Testis (tissue), 3 donors: ENCODE measurements around the gene CYP2U1. TPM values are rescaled to one million over a fixed set of nuclear protein-coding genes. Genes with fewer than 3 reads are reported as not detected.

Experiments used
- DNase-seq: peaks from one replicate; pipeline ENCODE4 v3.0.0-alpha.2; 2019
- H3K27ac ChIP-seq, 2 donors: fragments of 200-600 bp; sonication (generic); one replicate each; pipeline ENCODE4 v1.5.1; 2019
- H3K27me3 ChIP-seq: fragments of 200-600 bp; sonication (generic); one replicate; pipeline ENCODE4 v1.5.1; 2019
- H3K36me3 ChIP-seq: fragments of 200-600 bp; sonication (generic); one replicate; pipeline ENCODE4 v1.5.1; 2017; ENCODE audit warnings: low read depth; ENCODE audit errors: missing control alignments
- H3K4me1 ChIP-seq: fragments of 200-600 bp; sonication (generic); one replicate; pipeline ENCODE4 v1.5.1; 2019
- H3K4me3 ChIP-seq, 2 donors: fragments of 200-600 bp; sonication (generic); one replicate each; pipeline ENCODE4 v1.5.1; 2017 to 2019
- H3K9me3 ChIP-seq: fragments of 200-600 bp; sonication (generic); one replicate; pipeline ENCODE4 v1.5.1; 2017
- CTCF ChIP-seq, 3 experiments: fragments of 450-650 bp in 2 of 3; fragments of 200-600 bp in 1 of 3; sonication (generic) in 1 of 3; IDR thresholded peaks; one replicate each; pipeline ENCODE4 v1.5.1; 2016 to 2019; ENCODE audit warnings: antibody characterized with exemption in 3 of 3, mild to moderate bottlenecking in 2 of 3, moderate library complexity in 1 of 3
- POLR2A ChIP-seq: fragments of 450-650 bp; IDR thresholded peaks from one replicate; pipeline ENCODE4 v1.6.1; 2017; ENCODE audit warnings: antibody characterized with exemption, mild to moderate bottlenecking, moderate library complexity
- WGBS, 2 donors: methylation state at CpG; one replicate each; pipeline ENCODE4 v1.1.5; 2018; 5-methylcytosine and 5-hydroxymethylcytosine counted together
- intact Hi-C: fragments of 100-400 bp; cut with DNase I; formaldehyde crosslinking; loops from one replicate; pipeline ENCODE4 v1.15.1; 2023; ENCODE audit warnings: low total_unique reads
- polyA plus RNA-seq: library from polyadenylated mRNA; stranded (reverse); fragments of 350-450 nt; fragmentation: Illumina TruSeq; extraction: RNeasy Lipid Tissue Mini Kit (QIAGEN cat#74804); gene quantifications from one replicate; pipeline ENCODE4 v1.2.3, GENCODE V29; 2014; ENCODE audit warnings: low read depth, low replicate concordance; ENCODE audit not compliant: insufficient read depth
- total RNA-seq, 2 donors: library from RNA; depleted of rRNA; stranded (reverse); fragments of >200 nt; gene quantifications; one replicate each; pipeline ENCODE4 v1.2.3, GENCODE V29; 2016

Gene CYP2U1
- total and polyA plus RNA-seq, 3 donors from 2014 or later: 6.9 to 8.5 (median 7.7) TPM

DNA sequence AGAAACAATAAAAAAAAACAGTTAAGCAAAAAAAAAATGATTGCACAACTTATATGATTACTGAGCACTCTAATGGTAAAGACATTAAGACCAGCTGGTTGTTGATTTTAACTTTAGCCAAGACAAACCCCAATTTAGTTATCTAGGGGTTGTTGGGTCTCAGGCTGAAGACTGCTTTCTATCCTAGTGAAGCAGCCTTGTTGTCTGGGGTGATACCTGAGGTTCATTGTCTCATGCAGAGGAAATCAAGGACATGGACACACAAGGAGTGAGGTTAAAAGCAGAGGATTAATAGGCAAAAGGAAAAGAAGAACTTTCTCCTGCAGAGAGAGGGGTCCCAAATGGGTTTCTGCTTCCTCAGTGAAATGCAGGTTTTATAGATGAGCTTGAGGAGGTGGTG lies 40.0 kb upstream of the CYP2U1 start:
- no peak overlapping the region for H3K4me3 ChIP-seq
- no peaks in the 10 kb centered on the region for H3K9me3 ChIP-seq
- intact Hi-C loops: no loop called here
- no peak for DNase-seq
- H3K27me3 ChIP-seq: no peaks in the 10 kb centered on the region
- no peaks in the 10 kb centered on the region for H3K4me1 ChIP-seq
- TF ChIP-seq CTCF (IDR thresholded peaks at IDR 0.05) (no peak), POLR2A (no peak)
- no peak overlapping the region for H3K27ac ChIP-seq
- H3K36me3 ChIP-seq: no peaks in the 10 kb centered on the region

DNA sequence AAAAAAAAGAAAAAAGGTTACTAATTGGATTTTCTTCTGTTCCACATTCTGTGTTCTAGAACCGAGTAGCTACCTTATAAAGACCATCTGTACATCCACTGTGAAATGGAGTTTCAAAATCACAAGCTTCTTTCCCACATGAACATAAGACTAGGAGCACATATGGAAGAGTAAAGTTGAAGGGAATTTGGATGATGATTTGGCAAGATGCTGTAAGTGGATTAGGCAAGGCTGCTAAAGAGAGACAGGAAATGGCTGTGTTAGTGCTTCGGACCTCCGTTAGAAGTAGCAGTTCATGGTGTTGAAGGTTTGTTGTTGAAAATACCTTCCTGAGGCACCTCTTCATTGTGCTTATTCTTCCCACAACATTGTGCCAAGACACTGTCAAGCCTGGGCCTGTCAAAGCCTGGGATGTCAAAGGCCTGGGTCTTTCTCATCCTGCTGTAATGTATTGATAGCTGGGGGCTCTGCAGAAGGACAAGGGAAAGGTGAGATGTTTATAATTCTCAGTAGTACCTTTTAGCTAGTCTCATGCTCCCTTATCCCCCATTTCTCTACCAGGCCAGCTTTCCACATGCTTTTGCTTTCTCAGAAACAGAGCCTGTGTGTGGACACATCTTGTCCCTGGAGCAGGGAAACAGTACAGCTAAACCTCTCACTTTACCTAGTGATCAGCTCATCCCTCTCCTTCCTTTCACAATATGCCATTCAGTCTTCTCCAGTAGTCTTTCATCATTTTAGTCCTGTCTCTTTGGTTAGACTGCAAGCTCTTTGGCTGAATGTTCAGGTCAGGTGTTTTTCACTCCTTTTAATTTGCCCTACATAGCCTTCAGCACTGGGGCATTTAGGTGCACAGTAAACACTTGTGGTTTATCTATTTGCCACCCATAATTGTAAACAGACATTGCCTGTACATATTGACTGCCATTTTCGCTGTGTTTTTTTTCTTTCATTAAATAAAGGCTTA lies 37.9 kb upstream of the CYP2U1 start:
- Histone ChIP-seq H3K27me3 (no peaks in the 10 kb centered on the region), H3K36me3 (no peaks in the 10 kb centered on the region), H3K27ac (no peak overlapping the region), H3K4me1 (no peaks in the 10 kb centered on the region), H3K9me3 (no peaks in the 10 kb centered on the region), H3K4me3 (no peak overlapping the region)
- no peak for TF ChIP-seq POLR2A
- TF ChIP-seq CTCF (IDR thresholded peaks at IDR 0.05): no peak
- WGBS, 2 donors: 87 to 92% methylated on average over 4 of the region's 4 CpGs
- intact Hi-C loops: no loop called here
- DNase-seq: no peak

DNA sequence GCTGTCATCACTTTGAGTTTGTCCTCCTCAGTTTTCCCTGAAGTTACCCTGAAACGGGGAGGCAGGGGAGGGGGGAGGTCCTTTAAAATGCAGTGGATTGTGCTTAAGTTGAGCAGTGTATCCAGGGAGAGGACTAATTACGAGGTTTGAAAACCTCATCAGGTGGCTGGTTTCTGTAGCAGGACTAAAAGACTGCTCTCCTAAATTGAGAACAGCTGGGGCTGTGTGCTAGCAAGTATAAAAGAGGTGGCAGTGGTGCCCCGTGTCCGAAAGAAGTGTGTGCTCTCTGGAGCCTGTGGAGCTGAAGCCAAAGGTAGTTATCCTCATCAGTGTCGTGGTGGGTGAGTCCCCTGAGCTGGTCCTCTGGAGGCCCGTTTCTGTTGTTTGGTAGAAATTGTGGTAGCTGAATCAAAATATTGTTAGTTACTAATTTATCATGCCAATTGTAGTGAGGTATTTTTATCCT lies 37.2 kb upstream of the CYP2U1 start:
- intact Hi-C loops: no loop called here
- H3K27me3 ChIP-seq: no peaks in the 10 kb centered on the region
- TF ChIP-seq POLR2A (no peak), CTCF (IDR thresholded peaks at IDR 0.05) (no peak)
- H3K4me3 ChIP-seq: no peak overlapping the region
- no peak for DNase-seq
- no peaks in the 10 kb centered on the region for H3K36me3 ChIP-seq
- H3K4me1 ChIP-seq: no peaks in the 10 kb centered on the region
- H3K27ac ChIP-seq: no peak overlapping the region
- no peaks in the 10 kb centered on the region for H3K9me3 ChIP-seq
- WGBS, 2 donors: 82 to 90% methylated on average over 6 of the region's 6 CpGs

DNA sequence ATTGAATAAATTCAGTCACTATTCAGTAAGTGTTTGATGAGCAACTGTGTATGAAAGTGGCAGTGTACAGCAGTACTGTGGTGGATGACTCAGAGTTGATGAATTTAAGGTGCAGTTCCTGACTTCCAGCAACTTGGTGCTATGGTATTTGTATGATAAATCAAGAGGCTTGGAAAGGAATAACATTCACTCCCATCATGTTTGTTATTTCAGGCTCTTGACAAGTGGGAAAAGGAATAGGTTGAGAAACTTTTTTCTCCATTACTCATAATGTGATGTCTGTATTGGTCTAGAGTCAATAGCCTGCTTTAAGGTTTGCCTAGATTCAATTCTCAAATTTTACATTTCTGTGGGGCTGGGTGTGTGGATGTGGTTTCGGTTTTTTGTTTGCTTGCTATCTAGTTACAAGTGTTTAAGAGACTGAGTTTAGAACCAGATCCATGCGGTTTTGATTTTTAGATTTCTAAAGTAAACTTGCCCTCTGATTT lies 35.1 kb upstream of the CYP2U1 start:
- 84 to 87% methylated on average over 2 of the region's 2 CpGs for WGBS, 2 donors
- Histone ChIP-seq H3K4me1 (no peaks in the 10 kb centered on the region), H3K9me3 (no peaks in the 10 kb centered on the region), H3K27ac (no peak overlapping the region), H3K4me3 (no peak overlapping the region), H3K27me3 (no peaks in the 10 kb centered on the region), H3K36me3 (no peaks in the 10 kb centered on the region)
- TF ChIP-seq CTCF (IDR thresholded peaks at IDR 0.05): no peak
- no peak for TF ChIP-seq POLR2A
- intact Hi-C loops: no loop called here
- no peak for DNase-seq
